CD4-positive, alpha-beta memory T cell (primary cell): ENCODE measurements around the gene BICRAL. TPM values are rescaled to one million over a fixed set of nuclear protein-coding genes. Genes with fewer than 3 reads are reported as not detected.

Experiments used
- polyA plus RNA-seq, 2 donors: library from polyadenylated mRNA; unstranded; fragments of 300-500 nt; fragmentation: Illumina TruSeq; gene quantifications; one replicate each; pipeline ENCODE4 v1.2.3, GENCODE V29; 2021
- total RNA-seq, 2 experiments: library from RNA; stranded (reverse); gene quantifications; one replicate each; pipeline ENCODE4 v1.2.3, GENCODE V29; 2021

The BICRAL gene
- total and polyA plus RNA-seq, 4 experiments from 2014 or later: 2.4 to 38.5 (median 21.3) TPM

Other genes starting within 250 kb of the BICRAL start
- gene UBR2, start 218.0 kb upstream of the BICRAL start, total RNA-seq: 10 to 100 TPM; 55.0 to 55.7 TPM
- 10 to 100 TPM in 1 of 2 donors, 1 to 10 TPM in 1; 4.9 to 13.1 TPM for gene UBR2, start 218.0 kb upstream of the BICRAL start, polyA plus RNA-seq
- not detected for gene PRPH2, start 59.5 kb upstream of the BICRAL start, total RNA-seq
- gene PRPH2, start 59.5 kb upstream of the BICRAL start, polyA plus RNA-seq: under 1 TPM in 1 of 2 donors, not detected in 1; 0.11 TPM
- 10 to 100 TPM; 57.4 to 64.4 TPM for gene TBCC, start 35.9 kb upstream of the BICRAL start, total RNA-seq
- 100 to 1,000 TPM in 1 of 2 donors, 10 to 100 TPM in 1; 75.6 to 138 TPM for gene TBCC, start 35.9 kb upstream of the BICRAL start, polyA plus RNA-seq
- gene RPL7L1, start 97.6 kb downstream of the BICRAL start, total RNA-seq: 10 to 100 TPM; 89.2 to 89.8 TPM
- 10 to 100 TPM; 39.6 to 82.2 TPM for gene RPL7L1, start 97.6 kb downstream of the BICRAL start, polyA plus RNA-seq
- not detected for gene PTCRA, start 134.0 kb downstream of the BICRAL start, total RNA-seq
- not detected for gene PTCRA, start 134.0 kb downstream of the BICRAL start, polyA plus RNA-seq
- 10 to 100 TPM; 83.4 to 86.7 TPM for gene CNPY3, start 147.4 kb downstream of the BICRAL start, total RNA-seq
- gene CNPY3, start 147.4 kb downstream of the BICRAL start, polyA plus RNA-seq: 10 to 100 TPM; 92.7 to 95.8 TPM
- gene GNMT, start 178.7 kb downstream of the BICRAL start, total RNA-seq: 1 to 10 TPM; 1.1 to 1.2 TPM
- under 1 TPM in 1 of 2 donors, not detected in 1; 0.36 TPM for gene GNMT, start 178.7 kb downstream of the BICRAL start, polyA plus RNA-seq
- gene PEX6, start 197.1 kb downstream of the BICRAL start, total RNA-seq: 10 to 100 TPM; 38.9 to 40.5 TPM
- gene PEX6, start 197.1 kb downstream of the BICRAL start, polyA plus RNA-seq: 10 to 100 TPM; 14.5 TPM
- gene PPP2R5D, start 202.5 kb downstream of the BICRAL start, total RNA-seq: 10 to 100 TPM; 36.6 to 38.0 TPM
- 10 to 100 TPM; 22.3 to 30.8 TPM for gene PPP2R5D, start 202.5 kb downstream of the BICRAL start, polyA plus RNA-seq
- gene MEA1, start 231.9 kb downstream of the BICRAL start, total RNA-seq: 10 to 100 TPM; 36.2 to 36.3 TPM
- 100 to 1,000 TPM in 1 of 2 donors, 10 to 100 TPM in 1; 84.7 to 110 TPM for gene MEA1, start 231.9 kb downstream of the BICRAL start, polyA plus RNA-seq
- gene KLHDC3, start 232.2 kb downstream of the BICRAL start, total RNA-seq: 10 to 100 TPM; 66.6 to 67.9 TPM
- 100 to 1,000 TPM in 1 of 2 donors, 10 to 100 TPM in 1; 78.3 to 131 TPM for gene KLHDC3, start 232.2 kb downstream of the BICRAL start, polyA plus RNA-seq
- gene RRP36, start 239.6 kb downstream of the BICRAL start, total RNA-seq: 10 to 100 TPM; 56.5 to 58.7 TPM
- gene RRP36, start 239.6 kb downstream of the BICRAL start, polyA plus RNA-seq: 10 to 100 TPM; 65.5 to 77.0 TPM